ENCODE results near the gene EPAS1. TPM values are rescaled to one million over a fixed set of nuclear protein-coding genes. Genes with fewer than 3 reads are reported as not detected.
A peak's percentile ranks its signal among the peaks of the same experiment; 100 is the strongest.

Gene EPAS1
- total and polyA plus RNA-seq, 2 of the 13 experiments (the other 11 are each of a cell fraction or from before 2014, with no cell fraction given): 47.1 to 182 TPM

- TF ChIP-seq ZSCAN31 (CRISPR knock-in tag; IDR thresholded peaks at IDR 0.05; ENCODE audit: low read depth) (peak; percentile 55; the same call in 1 of the 2 replicates), HNF1A (IDR thresholded peaks at IDR 0.05; ENCODE audit: low read depth) (no peak), HNF1A (CRISPR knock-in tag; IDR thresholded peaks at IDR 0.05; ENCODE audit: borderline replicate concordance) (no peak; the same call in 1 of the 2 replicates), ZNF777 (CRISPR knock-in tag; IDR thresholded peaks at IDR 0.05) (peak; percentile 55; the same call in 1 of the 2 replicates), ZNF468 (CRISPR knock-in tag; IDR thresholded peaks at IDR 0.05) (0 out of 2 replicates have a peak, but pooled peaks have one; percentile 16), ZNF558 (CRISPR knock-in tag; IDR thresholded peaks at IDR 0.05; ENCODE audit: borderline replicate concordance) (peak; percentile 80; the same call in 1 of the 2 replicates), ZNF737 (CRISPR knock-in tag; IDR thresholded peaks at IDR 0.05; ENCODE audit: borderline replicate concordance) (0 out of 2 replicates have a peak, but pooled peaks have one; percentile 63), ZBTB33 (CRISPR knock-in tag; IDR thresholded peaks at IDR 0.05) (no peak), NR2C2 (CRISPR knock-in tag; IDR thresholded peaks at IDR 0.05; ENCODE audit: borderline replicate concordance) (no peak; the same call in 1 of the 2 replicates), RBM39 (IDR thresholded peaks at IDR 0.05; ENCODE audit: low read depth, low read length, poor library complexity, severe bottlenecking) (peak; percentile 95), SSRP1 (CRISPR knock-in tag; IDR thresholded peaks at IDR 0.05) (no peak), XBP1 (CRISPR knock-in tag; IDR thresholded peaks at IDR 0.05) (0 out of 2 replicates have a peak, but pooled peaks have one; percentile 22), ZSCAN21 (CRISPR knock-in tag; IDR thresholded peaks at IDR 0.05; ENCODE audit: borderline replicate concordance) (no peak; the same call in none of the 2 replicates), TBL1XR1 (IDR thresholded peaks at IDR 0.05; ENCODE audit: borderline replicate concordance, low read length, partially characterized antibody) (no peak), ZNF883 (CRISPR knock-in tag; IDR thresholded peaks at IDR 0.05; ENCODE audit: not compliant biosample characterization) (no peak), ZBTB1 (CRISPR knock-in tag; IDR thresholded peaks at IDR 0.05; ENCODE audit: borderline replicate concordance) (peak; percentile 59; the same call in 1 of the 2 replicates)
- TF ChIP-seq, protein P1, sequence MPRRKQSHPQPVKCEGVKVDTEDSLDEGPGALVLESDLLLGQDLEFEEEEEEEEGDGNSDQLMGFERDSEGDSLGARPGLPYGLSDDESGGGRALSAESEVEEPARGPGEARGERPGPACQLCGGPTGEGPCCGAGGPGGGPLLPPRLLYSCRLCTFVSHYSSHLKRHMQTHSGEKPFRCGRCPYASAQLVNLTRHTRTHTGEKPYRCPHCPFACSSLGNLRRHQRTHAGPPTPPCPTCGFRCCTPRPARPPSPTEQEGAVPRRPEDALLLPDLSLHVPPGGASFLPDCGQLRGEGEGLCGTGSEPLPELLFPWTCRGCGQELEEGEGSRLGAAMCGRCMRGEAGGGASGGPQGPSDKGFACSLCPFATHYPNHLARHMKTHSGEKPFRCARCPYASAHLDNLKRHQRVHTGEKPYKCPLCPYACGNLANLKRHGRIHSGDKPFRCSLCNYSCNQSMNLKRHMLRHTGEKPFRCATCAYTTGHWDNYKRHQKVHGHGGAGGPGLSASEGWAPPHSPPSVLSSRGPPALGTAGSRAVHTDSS (CRISPR knock-in tag; conservative IDR thresholded peaks at IDR 0.05): peak; percentile 43; the same call in 1 of the 2 replicates
- TF ChIP-seq, protein P2, sequence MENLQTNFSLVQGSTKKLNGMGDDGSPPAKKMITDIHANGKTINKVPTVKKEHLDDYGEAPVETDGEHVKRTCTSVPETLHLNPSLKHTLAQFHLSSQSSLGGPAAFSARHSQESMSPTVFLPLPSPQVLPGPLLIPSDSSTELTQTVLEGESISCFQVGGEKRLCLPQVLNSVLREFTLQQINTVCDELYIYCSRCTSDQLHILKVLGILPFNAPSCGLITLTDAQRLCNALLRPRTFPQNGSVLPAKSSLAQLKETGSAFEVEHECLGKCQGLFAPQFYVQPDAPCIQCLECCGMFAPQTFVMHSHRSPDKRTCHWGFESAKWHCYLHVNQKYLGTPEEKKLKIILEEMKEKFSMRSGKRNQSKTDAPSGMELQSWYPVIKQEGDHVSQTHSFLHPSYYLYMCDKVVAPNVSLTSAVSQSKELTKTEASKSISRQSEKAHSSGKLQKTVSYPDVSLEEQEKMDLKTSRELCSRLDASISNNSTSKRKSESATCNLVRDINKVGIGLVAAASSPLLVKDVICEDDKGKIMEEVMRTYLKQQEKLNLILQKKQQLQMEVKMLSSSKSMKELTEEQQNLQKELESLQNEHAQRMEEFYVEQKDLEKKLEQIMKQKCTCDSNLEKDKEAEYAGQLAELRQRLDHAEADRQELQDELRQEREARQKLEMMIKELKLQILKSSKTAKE (CRISPR knock-in tag; IDR thresholded peaks at IDR 0.05; ENCODE audit: borderline replicate concordance): peak; percentile 69; the same call in 1 of the 2 replicates
Observed at GRCh38 chr2:46297546-46298271, 502 bp downstream of the EPAS1 start (continued).
